H1 (cell line): ENCODE results near the gene OSBP. TPM values are rescaled to one million over a fixed set of nuclear protein-coding genes. Genes with fewer than 3 reads are reported as not detected.

Experiments used
- CTCF ChIA-PET: fragments of 300-600 bp; sonication (Branson Sonifier 250); formaldehyde crosslinking; loops from one replicate; lab custom pipeline; 2021; ENCODE audit not compliant: partially characterized antibody; lab: Charles Lee
- POLR2A ChIA-PET: fragments of 300-600 bp; sonication (Branson Sonifier 250); formaldehyde crosslinking; loops from one replicate; lab custom pipeline; 2021; ENCODE audit warnings: inconsistent platforms; ENCODE audit not compliant: partially characterized antibody; lab: Charles Lee
- DNase-seq, 2 experiments: peaks; one replicate each; pipeline versions ENCODE4 v3.0.0 to v3.0.0-alpha.2; 2010 to 2022; ENCODE audit warnings: low spot score in 2 of 2, low read depth in 1 of 2, mixed read lengths in 1 of 2
- FAIRE-seq: peaks from 2 replicates; lab custom pipeline; 2011; peaks lifted over from hg19 to GRCh38; lab: Jason Lieb, UNC
- H2AFZ ChIP-seq: 2 replicates; pipeline ENCODE4 v1.8.1; 2012; ENCODE audit warnings: low read length, inconsistent platforms
- H2AK5ac ChIP-seq: 2 replicates; pipeline ENCODE4 v1.6.1; 2013; ENCODE audit warnings: low read depth, low read length
- H2BK120ac ChIP-seq: replicated peaks from 2 replicates; pipeline ENCODE3; 2013; ENCODE audit warnings: low read depth, low read length, inconsistent platforms
- H2BK12ac ChIP-seq: 2 replicates; pipeline ENCODE4 v1.6.1; 2013; ENCODE audit warnings: low read depth, low read length
- H2BK15ac ChIP-seq: 2 replicates; pipeline ENCODE4 v1.6.1; 2013; ENCODE audit warnings: low read length
- H2BK20ac ChIP-seq: 2 replicates; pipeline ENCODE4 v1.6.1; 2013; ENCODE audit warnings: low read length
- H2BK5ac ChIP-seq: 2 replicates; pipeline ENCODE4 v1.6.1; 2013; ENCODE audit warnings: low read depth, low read length
- H3K14ac ChIP-seq: 2 replicates; pipeline ENCODE4 v1.6.1; 2013; ENCODE audit warnings: inconsistent platforms; ENCODE audit not compliant: insufficient read length
- H3K18ac ChIP-seq: 2 replicates; pipeline ENCODE4 v1.6.1; 2013; ENCODE audit warnings: low read length; ENCODE audit errors: extremely low read depth
- H3K23ac ChIP-seq: 2 replicates; pipeline ENCODE4 v1.6.1; 2013; ENCODE audit warnings: inconsistent platforms; ENCODE audit not compliant: insufficient read length
- H3K23me2 ChIP-seq: 2 replicates; pipeline ENCODE4 v1.6.1; 2013; ENCODE audit warnings: low read depth, low read length
- H3K27ac ChIP-seq: 2 replicates; pipeline ENCODE4 v1.6.1; 2011; ENCODE audit warnings: low read depth, low read length, inconsistent platforms
- H3K27me3 ChIP-seq, 4 experiments: replicated peaks in 1 of 4; 1 replicate in 1 of 4; 2 replicates in 3 of 4; pipeline versions ENCODE4 v1.6.1 to v1.8.1; 2011 to 2013; ENCODE audit warnings: low read length in 3 of 4, mild to moderate bottlenecking in 3 of 4, inconsistent platforms in 2 of 4, mixed read lengths in 2 of 4, moderate library complexity in 1 of 4; ENCODE audit not compliant: control insufficient read depth in 3 of 4, insufficient read depth in 3 of 4; ENCODE audit errors: extremely low read depth in 1 of 4
- H3K36me3 ChIP-seq, 4 experiments: 2 replicates each; pipeline versions ENCODE4 v1.6.1 to v1.8.1; 2011 to 2013; ENCODE audit warnings: mild to moderate bottlenecking in 4 of 4, low read length in 3 of 4, moderate library complexity in 2 of 4, control low read depth in 1 of 4, inconsistent platforms in 1 of 4; ENCODE audit not compliant: insufficient read depth in 4 of 4, control insufficient read depth in 2 of 4
- H3K4ac ChIP-seq: replicated peaks from 2 replicates; pipeline ENCODE3; 2013; ENCODE audit warnings: low read length, low read depth, mixed read lengths, inconsistent platforms; ENCODE audit not compliant: insufficient read length
- H3K4me1 ChIP-seq, 4 experiments: replicated peaks in 1 of 4; 1 replicate in 1 of 4; 2 replicates in 3 of 4; pipeline versions ENCODE4 v1.6.1 to v1.8.1; 2011 to 2013; ENCODE audit warnings: low read length in 3 of 4, inconsistent platforms in 2 of 4, mixed read lengths in 1 of 4; ENCODE audit not compliant: insufficient read depth in 4 of 4, control insufficient read depth in 3 of 4
- H3K4me2 ChIP-seq, 2 experiments: 2 replicates each; pipeline versions ENCODE4 v1.6.1 to v1.8.1; 2011 to 2013; ENCODE audit warnings: low read depth in 2 of 2, low read length in 2 of 2, control low read depth in 1 of 2, inconsistent platforms in 1 of 2, mild to moderate bottlenecking in 1 of 2; ENCODE audit not compliant: insufficient read depth in 1 of 2
- H3K4me3 ChIP-seq, 4 experiments: fragments of 200-600, 300-600 bp in 1 of 4; sonication (generic), shearing (Covaris generic), sonication (Bioruptor Twin) in 1 of 4; 2 replicates each; pipeline versions ENCODE4 v1.5.1 to v1.8.1; 2011 to 2016; ENCODE audit warnings: low read length in 4 of 4, low read depth in 3 of 4, control low read depth in 2 of 4, inconsistent platforms in 2 of 4, mild to moderate bottlenecking in 2 of 4, mixed read lengths in 1 of 4, moderate library complexity in 1 of 4; ENCODE audit not compliant: insufficient read depth in 2 of 4; ENCODE audit errors: extremely low read depth in 1 of 4
- H3K56ac ChIP-seq: replicated peaks from 2 replicates; pipeline ENCODE3; 2013; ENCODE audit warnings: low read depth, mild to moderate bottlenecking, mixed read lengths, low read length, inconsistent platforms; ENCODE audit not compliant: insufficient read length
- H3K79me1 ChIP-seq: 2 replicates; pipeline ENCODE4 v1.6.1; 2013; ENCODE audit warnings: low read depth, low read length, control low read depth
- H3K79me2 ChIP-seq, 2 experiments: 2 replicates each; pipeline versions ENCODE4 v1.6.1 to v1.8.1; 2012 to 2013; ENCODE audit warnings: low read length in 2 of 2, mild to moderate bottlenecking in 2 of 2, inconsistent platforms in 1 of 2; ENCODE audit not compliant: insufficient read depth in 2 of 2, control insufficient read depth in 1 of 2
- H3K9ac ChIP-seq, 4 experiments: replicated peaks in 1 of 4; 1 replicate in 1 of 4; 2 replicates in 3 of 4; pipeline versions ENCODE4 v1.6.1 to v1.8.1; 2011 to 2013; ENCODE audit warnings: low read depth in 3 of 4, low read length in 3 of 4, control low read depth in 2 of 4, mild to moderate bottlenecking in 2 of 4, moderate library complexity in 2 of 4, inconsistent platforms in 1 of 4; ENCODE audit errors: extremely low read depth in 1 of 4
- H3K9me3 ChIP-seq, 2 experiments: 2 replicates each; pipeline versions ENCODE4 v1.6.1 to v1.8.1; 2012 to 2013; ENCODE audit warnings: mild to moderate bottlenecking in 2 of 2, moderate library complexity in 2 of 2, control low read depth in 1 of 2, inconsistent platforms in 1 of 2, low read depth in 1 of 2, low read length in 1 of 2, mixed read lengths in 1 of 2; ENCODE audit not compliant: insufficient read depth in 2 of 2
- H4K20me1 ChIP-seq, 2 experiments: replicated peaks in 1 of 2; 2 replicates each; pipeline versions ENCODE3 to v1.8.1; 2011 to 2013; ENCODE audit warnings: inconsistent platforms in 2 of 2, low read length in 2 of 2, mild to moderate bottlenecking in 1 of 2; ENCODE audit not compliant: insufficient read depth in 2 of 2, control insufficient read depth in 1 of 2
- H4K5ac ChIP-seq: 2 replicates; pipeline ENCODE4 v1.6.1; 2013; ENCODE audit warnings: low read length, low read depth, mixed read lengths, inconsistent platforms; ENCODE audit not compliant: insufficient read length
- H4K8ac ChIP-seq: 2 replicates; pipeline ENCODE4 v1.8.0; 2013; ENCODE audit warnings: mild to moderate bottlenecking, moderate library complexity, low read length, inconsistent platforms; ENCODE audit not compliant: insufficient read depth; ENCODE audit errors: extremely low read depth
- H4K91ac ChIP-seq: replicated peaks from 2 replicates; pipeline ENCODE3; 2013; ENCODE audit warnings: low read length, mixed read lengths, inconsistent platforms; ENCODE audit not compliant: insufficient read length
- SP4 ChIP-seq: IDR thresholded peaks from 2 replicates; pipeline ENCODE4 v1.6.1; 2012; ENCODE audit warnings: low read length, inconsistent platforms
- WGBS, 2 experiments: shearing (Covaris generic) in 1 of 2; methylation state at CpG; one replicate each; pipeline versions ENCODE4 v1.1.6 to v1.1.7; 2013 to 2015; ENCODE audit warnings: low lambda C conversion rate in 2 of 2, mixed read lengths in 2 of 2, inconsistent platforms in 1 of 2, low coverage in 1 of 2, missing lambda C conversion rate in 1 of 2; ENCODE audit not compliant: insufficient replicate concordance in 2 of 2, insufficient coverage in 1 of 2, insufficient read length in 1 of 2; ENCODE audit errors: extremely low coverage in 1 of 2, missing lambda C conversion rate in 1 of 2; 5-methylcytosine and 5-hydroxymethylcytosine counted together
- polyA plus RNA-seq, 7 experiments: library from polyadenylated mRNA; depleted of rRNA in 3 of 7; stranded (reverse) in 5 of 7; unstranded in 2 of 7; fragments of >200 nt in 5 of 7; fragments of 200-250 nt in 2 of 7; gene quantifications; 1 replicate in 5 of 7; 2 replicates in 1 of 7; 4 replicates in 1 of 7; pipeline versions ENCODE4 v1.2.1 to v1.2.3, GENCODE V29; 2011 to 2013; ENCODE audit warnings: missing spikeins in 2 of 7, mixed read lengths in 2 of 7
- total RNA-seq: library from RNA; stranded (reverse); fragmentation: NEBNext Ultra II Directional; extraction: Animal tissue kit (Norgen Biotek cat#: 25700); gene quantifications from 2 replicates; pipeline ENCODE4 v1.2.1, GENCODE V29; 2021
- TF ChIP-seq, protein P1 (sequence below): IDR thresholded peaks from 2 replicates; pipeline ENCODE4 v1.6.1; 2011; ENCODE audit warnings: low read length, improper control_type of control experiment

OSBP gene
- total and polyA plus RNA-seq, 2 of the 8 experiments (the other 6 are each of a cell fraction or from before 2014, with no cell fraction given): 13.2 to 43.1 TPM

DNA sequence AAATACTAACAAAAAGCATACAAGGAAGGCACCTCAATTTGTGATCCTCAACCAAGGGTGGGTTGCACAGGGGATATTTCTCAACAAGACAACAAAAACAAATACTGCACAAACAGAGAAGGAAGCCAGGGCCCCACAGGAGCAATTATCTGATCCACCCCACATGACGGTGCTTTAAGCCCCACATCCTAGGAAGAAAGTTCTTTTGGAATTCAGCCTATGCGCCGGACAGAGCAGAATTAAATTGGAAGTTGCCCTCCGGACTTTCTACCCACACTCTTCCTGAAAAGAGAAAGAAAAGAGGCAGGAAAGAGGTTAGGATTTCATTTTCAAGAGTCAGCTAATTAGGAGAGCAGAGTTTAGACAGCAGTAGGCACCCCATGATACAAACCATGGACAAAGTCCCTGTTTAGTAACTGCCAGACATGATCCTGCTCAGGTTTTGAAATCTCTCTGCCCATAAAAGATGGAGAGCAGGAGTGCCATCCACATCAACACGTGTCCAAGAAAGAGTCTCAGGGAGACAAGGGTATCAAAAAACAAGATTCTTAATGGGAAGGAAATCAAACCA is 40.6 kb downstream of the OSBP start:
- H2BK5ac ChIP-seq: no peak overlapping the region

More for the DNA sequence above, 40.6 kb downstream of the OSBP start:
- Histone ChIP-seq H2BK20ac (no peak overlapping the region), H3K4me2 (no peak overlapping the region), H4K5ac (no peak overlapping the region)
- TF ChIP-seq, protein P1, sequence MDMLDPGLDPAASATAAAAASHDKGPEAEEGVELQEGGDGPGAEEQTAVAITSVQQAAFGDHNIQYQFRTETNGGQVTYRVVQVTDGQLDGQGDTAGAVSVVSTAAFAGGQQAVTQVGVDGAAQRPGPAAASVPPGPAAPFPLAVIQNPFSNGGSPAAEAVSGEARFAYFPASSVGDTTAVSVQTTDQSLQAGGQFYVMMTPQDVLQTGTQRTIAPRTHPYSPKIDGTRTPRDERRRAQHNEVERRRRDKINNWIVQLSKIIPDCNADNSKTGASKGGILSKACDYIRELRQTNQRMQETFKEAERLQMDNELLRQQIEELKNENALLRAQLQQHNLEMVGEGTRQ: no peak
- TF ChIP-seq SP4: no peak
- TF ChIP-seq, all 59 proteins: peak for 0
- DNase-seq (no peak), FAIRE-seq (no peak)
- H3K79me2 ChIP-seq: no peaks in the 10 kb centered on the region
- H3K56ac ChIP-seq: no peak overlapping the region
- 97% methylated on average over 5 of the region's 5 CpGs; no CpG with 5 or more reads in 1 of the 2 experiments for WGBS, 2 experiments
- no peak overlapping the region for H4K91ac ChIP-seq
- H3K23me2 ChIP-seq: no peaks in the 10 kb centered on the region
- H2BK120ac ChIP-seq: no peak overlapping the region
- H3K27ac ChIP-seq: no peak overlapping the region
- H3K9ac ChIP-seq: no peak overlapping the region
- H3K23ac ChIP-seq: no peak overlapping the region
- no peak overlapping the region for H2AK5ac ChIP-seq
- no peak overlapping the region for H2BK15ac ChIP-seq
- no peak overlapping the region for H3K18ac ChIP-seq
- H3K36me3 ChIP-seq: peaks cover 8 to 43% (median 29%) of the 10 kb centered on the region in 4 experiments
- H2AFZ ChIP-seq: no peak overlapping the region
- H3K27me3 ChIP-seq: no peaks in the 10 kb centered on the region
- H3K4me1 ChIP-seq: no peaks in the 10 kb centered on the region
- ChIA-PET POLR2A (no interaction called here), CTCF (no interaction called here)
- H4K8ac ChIP-seq: no peak overlapping the region
- no peaks in the 10 kb centered on the region for H3K9me3 ChIP-seq
- H3K4me3 ChIP-seq: no peak overlapping the region
- H3K4ac ChIP-seq: no peak overlapping the region
- H3K14ac ChIP-seq: no peak overlapping the region
- no peak overlapping the region for H2BK12ac ChIP-seq
- no peaks in the 10 kb centered on the region for H3K79me1 ChIP-seq
- H4K20me1 ChIP-seq: peaks cover 0 to 2% of the 10 kb centered on the region in 2 experiments
